Mesenteric fat pad (tissue), 1 donor: ENCODE data around the gene GLIS2. TPM values are rescaled to one million over a fixed set of nuclear protein-coding genes. Genes with fewer than 3 reads are reported as not detected.
"Not testable (repeated sequence)": the region's sequence is repeated elsewhere in the genome, so short reads cannot be mapped to it uniquely, and the experiment has no call there.

Source experiments
- DNase-seq: peaks from one replicate; pipeline ENCODE4 v3.0.0-alpha.2; 2020; ENCODE audit warnings: low spot score
- total RNA-seq: library from RNA; stranded (reverse); fragmentation: NEBNext Ultra II Directional; extraction: Animal tissue kit (Norgen Biotek cat#: 25700); gene quantifications from one replicate; pipeline ENCODE4 v1.2.1, GENCODE V29; 2021
- donor health status: DM: yes; HTN: yes; CAD: no.

The GLIS2 gene
- total RNA-seq, 1 donor from 2014 or later, result 14.2 TPM

DNA sequence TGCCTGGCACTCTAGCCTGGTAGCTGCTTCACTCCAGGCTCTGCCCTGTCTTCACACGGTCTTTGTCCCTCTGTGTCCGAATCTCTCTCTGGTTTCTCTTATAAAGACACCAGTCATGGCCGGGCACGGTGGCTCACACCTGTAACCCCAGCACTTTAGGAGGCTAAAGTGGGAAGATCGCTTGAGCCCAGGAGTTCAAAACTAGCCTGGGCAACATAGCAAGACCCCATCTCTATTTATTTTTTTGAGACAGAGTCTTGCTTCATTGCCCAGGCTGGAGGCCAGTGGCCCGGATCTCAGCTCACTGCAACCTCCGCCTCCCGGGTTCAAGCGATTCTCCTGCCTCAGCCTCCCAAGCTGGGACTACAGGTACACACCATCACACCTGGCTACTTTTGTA is 17.8 kb downstream of the GLIS2 start:
- not testable (repeated sequence) for DNase-seq

DNA sequence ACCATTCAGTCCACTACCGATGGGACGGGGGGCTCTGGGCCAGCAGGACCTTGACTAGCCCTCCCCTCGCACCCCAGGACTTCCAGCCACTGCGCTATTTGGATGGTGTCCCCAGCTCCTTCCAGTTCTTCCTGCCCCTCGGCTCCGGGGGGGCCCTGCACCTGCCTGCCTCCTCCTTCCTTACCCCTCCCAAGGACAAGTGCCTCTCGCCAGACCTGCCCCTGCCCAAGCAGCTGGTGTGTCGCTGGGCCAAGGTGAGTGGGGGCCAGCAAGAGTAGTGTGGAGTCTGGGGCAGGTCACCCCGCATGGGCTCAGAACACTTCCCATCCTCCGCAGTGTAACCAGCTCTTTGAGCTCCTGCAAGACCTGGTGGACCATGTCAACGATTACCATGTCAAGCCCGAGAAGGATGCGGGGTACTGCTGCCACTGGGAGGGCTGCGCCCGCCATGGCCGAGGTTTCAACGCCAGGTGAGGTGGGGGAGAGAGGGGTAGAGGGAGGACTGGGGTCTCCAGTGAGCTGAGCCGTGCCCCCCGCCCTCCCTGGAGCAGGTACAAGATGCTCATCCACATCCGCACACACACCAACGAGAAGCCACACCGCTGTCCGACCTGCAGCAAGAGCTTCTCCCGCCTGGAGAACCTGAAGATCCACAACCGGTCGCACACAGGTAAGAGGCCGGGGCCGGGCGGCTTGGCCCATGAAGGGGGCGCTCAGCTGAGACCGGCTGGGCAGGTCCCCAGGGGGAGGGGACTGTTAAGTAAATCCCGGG is 19.0 kb downstream of the GLIS2 start:
- no peak for DNase-seq

DNA sequence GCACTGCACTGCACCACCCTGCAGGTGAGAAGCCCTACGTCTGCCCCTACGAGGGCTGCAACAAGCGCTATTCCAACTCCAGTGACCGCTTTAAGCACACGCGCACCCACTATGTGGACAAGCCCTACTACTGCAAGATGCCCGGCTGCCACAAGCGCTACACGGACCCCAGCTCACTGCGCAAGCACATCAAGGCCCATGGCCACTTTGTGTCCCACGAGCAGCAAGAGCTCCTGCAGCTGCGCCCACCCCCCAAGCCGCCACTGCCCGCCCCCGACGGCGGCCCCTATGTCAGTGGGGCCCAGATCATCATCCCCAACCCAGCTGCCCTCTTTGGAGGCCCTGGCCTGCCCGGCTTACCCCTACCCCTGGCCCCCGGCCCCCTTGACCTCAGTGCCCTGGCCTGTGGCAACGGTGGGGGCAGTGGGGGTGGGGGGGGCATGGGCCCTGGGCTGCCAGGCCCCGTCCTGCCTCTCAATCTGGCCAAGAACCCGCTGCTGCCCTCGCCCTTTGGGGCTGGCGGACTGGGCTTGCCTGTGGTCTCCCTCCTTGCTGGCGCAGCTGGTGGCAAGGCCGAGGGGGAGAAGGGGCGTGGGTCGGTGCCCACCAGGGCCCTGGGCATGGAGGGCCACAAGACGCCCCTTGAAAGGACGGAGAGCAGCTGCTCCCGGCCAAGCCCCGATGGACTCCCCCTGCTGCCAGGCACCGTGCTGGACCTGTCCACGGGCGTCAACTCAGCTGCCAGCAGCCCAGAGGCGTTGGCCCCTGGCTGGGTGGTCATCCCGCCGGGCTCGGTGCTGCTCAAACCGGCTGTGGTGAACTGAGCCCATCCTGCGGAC is 21.1 kb downstream of the GLIS2 start:
- no peak for DNase-seq

DNA sequence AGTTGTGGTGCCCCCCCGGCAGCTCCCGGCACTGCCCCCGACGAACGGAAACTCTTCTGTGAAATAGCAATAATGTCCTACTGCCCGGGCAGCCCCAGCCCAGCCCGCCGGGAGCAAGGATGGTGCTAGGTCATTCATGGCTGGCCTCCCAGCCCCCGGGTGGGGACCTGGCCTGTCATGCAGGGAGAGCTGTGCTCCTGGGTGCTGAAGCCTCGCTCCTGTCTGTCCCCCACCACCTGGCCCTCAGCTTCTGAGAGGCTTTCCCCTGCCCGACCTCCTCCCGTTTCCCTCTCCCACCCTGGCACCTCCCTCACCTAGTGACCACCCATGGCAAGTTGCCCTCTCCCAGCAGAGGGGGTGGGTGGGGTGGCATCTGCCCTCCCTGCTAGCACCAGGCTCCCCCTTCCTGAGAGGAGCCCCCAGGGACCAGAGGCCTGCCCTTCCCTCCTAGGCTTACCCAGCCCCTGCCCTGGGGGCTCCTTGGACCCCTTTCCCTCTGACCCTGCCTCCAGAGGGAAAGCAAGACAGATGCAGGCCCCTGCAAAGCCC is 21.7 kb downstream of the GLIS2 start:
- no peak for DNase-seq

DNA sequence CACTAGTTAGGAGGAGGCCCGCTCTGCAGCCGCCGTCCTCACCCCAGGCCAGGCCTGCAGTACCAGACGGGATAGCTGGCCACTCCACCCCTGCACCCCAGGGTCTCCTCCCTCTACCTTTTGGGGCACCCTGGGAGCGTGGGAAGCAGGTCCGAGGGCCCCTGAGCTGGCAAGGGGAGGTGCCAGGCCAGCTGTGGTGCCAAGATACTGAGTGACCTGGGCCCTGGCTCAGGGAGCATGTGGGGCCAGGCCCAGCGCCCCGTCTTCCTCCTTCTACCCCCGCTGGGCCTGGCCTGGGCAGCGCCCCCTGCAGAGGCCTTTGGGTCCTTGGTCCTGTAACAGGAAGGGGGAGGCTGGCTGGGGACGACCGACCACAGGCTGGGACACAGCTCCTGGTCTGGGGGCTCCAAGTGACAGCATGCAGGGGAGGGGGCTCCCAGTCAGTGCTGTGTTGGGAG is 22.3 kb downstream of the GLIS2 start:
- no peak for DNase-seq

DNA sequence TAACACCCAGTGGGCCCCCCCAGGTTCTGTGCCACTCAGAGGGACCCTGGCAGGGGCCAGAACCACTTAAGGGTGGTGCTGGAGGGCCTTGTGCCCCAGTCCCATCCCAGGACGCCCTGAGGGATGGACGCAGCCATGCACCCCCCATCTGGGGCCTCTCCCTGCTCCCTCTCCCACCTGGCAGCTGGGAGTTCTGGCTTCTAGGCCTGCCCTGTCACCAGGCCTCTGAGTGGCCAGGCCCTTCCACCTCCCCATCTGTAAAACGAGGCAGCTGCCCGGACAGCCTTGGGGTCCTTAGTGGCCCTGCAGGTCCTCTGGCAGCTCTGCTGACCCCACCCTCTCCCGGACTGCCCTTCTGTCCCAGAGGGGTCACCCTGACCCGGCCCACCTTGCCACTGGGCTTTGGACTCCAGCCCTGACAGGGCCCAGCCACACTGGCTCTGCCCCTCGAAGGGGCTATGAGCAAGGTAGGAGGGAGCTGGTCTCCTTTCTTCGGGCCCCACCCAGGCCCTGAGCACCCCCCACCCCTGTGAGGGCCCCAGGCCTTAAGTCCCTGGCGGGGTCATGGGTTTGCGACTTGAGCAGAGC is 22.9 kb downstream of the GLIS2 start:
- DNase-seq, result no peak

DNA sequence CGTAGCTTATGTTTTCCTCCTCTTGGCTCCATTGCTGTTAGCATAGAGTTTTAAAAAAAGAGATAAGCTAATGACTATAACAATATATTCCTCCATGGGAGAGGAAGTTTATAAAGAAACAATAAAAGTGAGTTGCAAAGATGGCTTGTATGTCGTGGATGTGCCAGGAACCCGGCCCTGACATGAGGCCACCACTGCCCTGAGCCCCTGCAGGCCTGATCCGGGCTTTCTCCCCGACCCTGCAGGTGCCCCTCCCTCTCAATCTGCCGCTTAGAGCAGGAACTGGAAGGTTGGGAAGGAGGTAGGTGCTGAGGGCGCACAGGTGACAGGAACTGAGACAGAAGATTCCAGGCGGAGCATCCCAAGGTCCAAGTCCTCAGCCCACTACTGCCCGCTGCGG is 23.6 kb downstream of the GLIS2 start:
- no peak for DNase-seq

DNA sequence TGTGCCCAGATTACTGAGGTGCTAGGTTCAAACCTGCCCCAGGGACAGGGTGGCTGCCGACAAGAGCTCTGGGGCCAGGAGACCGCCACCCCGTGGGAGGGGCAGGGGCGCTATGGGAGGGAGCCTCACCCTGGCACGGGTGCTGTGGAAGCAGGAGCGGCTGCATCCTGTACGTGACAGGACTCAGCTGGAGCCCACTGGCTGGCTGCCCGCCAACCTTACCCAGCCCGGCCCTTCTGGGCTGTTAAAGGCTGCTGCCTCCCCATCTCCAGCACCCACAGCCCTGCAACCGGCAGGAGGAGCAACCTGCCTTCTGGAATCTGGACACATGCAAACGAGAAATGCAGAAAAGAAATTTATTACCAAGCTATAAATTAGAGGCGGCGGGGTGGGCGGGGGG is 24.0 kb downstream of the GLIS2 start:
- no peak for DNase-seq

DNA sequence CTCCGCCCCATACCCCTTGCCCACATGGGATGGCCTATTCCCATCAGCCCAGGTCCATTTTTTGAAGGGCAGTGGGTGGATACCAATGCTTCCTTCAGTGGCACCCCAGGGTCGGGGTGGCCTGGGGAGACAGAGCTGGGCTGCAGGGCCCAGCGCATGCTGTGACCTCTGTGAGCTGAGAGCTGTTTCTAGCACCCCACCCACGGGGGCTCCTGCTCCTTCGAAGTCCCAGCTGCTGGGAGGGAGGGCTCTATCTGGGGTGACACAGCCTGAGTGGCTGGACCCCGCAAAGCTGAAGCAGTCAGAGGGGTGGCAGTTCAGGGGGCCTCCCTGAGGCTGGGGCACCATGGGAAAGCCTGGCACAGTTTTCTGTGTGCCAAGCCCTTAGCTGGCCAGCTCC is 24.6 kb downstream of the GLIS2 start:
- DNase-seq, result no peak

DNA sequence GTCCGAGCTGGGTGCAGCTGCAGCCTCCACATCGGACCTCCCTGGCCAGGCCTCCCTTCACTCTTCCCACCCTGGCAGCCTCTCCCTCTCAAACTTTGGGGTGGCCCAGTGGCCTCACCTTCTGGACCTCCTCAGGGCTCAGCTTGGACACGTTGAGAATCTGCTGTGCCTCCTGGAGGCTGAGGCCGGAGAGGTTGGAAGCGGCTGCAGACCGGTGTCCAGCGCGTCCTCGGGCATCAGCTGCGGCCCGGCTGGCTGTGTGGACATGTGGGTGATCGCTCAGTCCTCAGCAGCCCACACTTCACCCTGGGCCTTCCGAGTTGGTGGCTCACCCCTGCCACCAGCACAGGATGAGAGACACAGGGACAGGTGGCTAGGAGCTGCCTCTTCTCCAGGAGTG is 25.4 kb downstream of the GLIS2 start:
- no peak for DNase-seq

DNA sequence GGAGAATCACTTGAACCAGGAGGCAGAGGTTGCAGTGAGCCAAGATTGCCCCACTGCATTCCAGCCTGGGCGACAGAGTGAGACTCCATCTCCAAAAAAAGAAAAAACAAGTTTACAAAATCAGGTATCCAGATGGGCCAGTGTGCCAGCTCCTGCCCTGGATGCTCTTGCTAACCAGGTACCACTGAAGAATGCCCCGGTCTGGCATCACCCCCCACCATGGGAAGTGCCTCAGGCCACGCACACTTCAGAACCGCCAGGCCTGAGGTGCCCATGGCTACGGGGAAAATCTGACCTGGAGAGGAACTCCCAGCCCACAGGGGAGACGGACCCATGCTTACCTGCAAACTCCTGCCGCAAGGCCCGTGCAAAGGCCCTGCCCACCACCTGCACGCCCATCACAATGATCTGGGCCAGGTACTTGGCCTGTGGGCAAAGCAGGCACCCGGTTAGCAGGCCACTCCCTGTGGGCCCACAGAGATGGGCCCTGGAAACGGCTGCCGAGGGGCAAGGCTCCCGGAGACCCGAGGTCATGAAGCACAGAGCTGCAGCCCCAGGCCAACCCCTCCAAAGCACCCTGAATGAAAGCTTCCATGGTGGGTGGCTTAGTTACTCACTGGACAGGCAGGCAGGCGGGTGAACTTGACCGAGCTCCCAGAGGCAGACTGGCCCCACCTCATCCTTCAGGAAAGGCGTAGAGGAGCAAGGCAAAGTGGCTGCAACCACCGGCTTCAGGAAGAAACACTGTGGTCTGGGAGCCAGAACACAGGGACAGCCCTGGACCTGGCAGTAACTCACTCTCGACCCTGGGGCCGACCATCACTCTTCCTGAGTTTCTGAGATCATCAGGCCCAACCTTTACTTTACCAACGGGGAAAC is 27.2 kb downstream of the GLIS2 start:
- no peak for DNase-seq

DNA sequence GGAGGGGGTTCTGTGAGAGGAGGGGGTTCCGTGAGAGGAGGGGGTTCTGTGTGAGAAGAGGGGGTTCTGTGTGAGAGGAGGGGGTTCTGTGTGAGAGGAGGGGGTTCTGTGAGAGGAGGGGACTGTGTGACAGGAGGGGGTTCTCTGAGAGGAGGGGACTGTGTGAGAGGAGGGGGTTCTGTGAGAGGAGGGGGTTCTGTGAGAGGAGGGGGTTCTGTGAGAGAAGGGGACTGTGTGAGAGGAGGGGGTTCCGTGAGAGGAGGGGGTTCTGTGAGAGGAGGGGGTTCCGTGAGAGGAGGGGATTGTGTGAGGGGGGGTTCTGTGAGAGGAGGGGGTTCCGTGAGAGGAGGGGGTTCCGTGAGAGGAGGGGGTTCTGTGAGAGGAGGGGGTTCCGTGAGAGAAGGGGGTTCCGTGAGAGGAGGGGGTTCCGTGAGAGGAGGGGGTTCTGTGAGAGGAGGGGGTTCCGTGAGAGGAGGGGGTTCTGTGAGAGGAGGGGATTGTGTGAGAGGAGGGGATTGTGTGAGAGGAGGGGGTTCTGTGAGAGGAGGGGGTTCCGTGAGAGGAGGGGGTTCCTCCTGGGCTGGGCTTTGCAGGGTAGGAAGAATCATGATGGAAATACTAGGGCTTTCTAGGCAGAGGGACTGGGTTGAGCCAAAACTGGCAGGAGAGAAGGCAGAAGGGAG is 28.6 kb downstream of the GLIS2 start:
- DNase-seq, result not testable (repeated sequence)

DNA sequence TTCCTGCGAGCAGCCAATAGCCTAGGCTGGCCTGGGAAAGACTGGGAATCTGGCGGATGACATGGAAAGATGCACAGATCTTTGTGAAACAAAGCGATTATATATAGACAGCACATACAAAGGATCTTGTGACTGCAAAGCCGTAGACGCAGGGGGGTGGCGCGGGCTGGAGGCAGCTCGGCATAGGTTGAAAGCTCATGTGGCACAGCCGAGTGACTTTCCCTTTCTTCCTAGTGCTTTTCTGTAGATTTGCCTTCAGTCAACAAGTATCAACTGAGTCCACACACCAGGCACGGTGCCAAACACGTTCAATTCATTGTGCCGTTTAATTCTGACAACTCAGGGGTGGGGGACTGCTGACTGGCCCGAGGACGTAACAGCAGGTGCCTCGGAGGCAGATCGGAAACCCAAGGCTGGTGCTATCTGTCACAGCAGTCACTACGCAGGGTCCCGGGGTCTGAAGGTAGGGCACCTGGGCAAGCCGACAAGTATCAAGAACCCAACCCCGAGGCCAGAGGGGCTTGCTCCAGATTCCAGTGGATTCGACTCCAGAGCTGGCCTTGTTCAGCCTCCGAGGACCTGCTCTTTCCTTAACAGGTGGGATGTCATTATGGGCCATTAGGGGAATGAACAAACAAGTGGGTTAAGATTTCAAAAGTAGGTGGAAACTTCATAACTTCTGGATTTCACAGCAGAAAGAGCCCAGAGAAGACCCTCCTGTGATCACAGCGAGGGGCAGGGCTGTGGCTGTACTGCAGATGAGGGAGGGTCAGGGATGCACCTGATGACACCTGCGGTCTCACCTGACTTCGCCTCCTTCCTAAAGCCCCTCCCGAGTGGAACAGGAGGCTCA is 29.3 kb downstream of the GLIS2 start:
- no peak for DNase-seq

DNA sequence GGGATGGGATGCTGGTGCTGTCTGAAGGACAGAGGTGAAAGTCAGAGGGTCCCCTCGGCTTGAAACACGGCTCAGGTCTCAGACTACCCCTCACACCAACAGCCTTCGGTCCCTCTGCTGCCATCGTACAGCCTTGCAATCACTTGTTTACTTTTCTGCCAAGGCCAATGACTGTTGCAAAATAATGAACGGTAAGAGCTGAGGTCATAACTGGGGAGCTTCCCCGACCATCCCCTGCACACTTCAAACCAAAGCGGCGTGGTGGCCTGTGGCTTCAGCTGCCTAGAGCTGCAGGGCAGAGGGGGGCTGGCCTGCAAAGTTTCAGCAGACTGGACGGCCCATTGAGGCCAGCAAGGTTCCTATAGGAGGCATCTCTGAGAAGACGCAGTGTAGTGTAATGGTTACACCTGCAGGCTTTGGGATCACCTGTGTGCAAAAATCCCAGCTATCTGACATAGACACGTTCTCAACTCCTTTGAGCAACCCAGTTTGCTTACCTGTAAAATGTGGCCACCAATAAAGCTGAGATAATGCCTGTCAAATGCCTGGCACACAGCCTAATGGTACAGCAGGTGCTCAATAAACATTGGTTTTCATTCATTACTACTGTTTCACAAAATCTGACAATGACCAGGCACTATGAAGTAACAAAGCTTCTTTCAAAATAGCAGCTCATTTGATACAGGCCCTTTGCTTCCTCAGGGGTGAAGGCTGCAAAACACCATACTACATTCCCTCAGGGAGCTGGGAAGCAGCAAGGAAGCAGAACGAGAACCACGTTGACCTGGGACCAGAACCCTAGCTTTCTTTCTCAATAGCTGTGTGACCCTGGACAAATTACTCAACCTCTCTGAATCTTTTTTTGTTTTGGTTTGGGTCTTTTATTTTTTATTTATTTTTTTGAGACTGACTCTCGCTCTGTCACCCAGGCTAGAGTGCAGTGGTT is 30.2 kb downstream of the GLIS2 start:
- DNase-seq, result no peak

DNA sequence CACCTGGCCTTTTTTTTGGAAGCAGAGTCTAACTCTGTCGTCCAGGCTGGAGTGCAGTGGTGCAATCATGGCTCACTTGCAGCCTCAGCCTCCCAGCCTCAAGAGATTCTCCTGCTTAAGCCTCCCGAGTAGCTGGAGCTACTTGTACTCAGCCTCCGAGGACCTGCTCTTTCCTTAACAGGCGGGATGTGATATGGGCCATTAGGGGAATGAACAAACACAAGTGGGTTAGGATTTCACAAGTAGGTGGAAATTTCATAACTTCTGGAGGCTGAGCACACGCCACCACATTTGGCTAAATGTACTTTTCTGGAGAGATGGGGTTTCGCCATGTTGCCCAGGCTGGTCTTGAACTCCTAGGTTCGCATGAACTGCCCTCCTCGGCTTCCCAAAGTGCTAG is 31.1 kb downstream of the GLIS2 start:
- no peak for DNase-seq

DNA sequence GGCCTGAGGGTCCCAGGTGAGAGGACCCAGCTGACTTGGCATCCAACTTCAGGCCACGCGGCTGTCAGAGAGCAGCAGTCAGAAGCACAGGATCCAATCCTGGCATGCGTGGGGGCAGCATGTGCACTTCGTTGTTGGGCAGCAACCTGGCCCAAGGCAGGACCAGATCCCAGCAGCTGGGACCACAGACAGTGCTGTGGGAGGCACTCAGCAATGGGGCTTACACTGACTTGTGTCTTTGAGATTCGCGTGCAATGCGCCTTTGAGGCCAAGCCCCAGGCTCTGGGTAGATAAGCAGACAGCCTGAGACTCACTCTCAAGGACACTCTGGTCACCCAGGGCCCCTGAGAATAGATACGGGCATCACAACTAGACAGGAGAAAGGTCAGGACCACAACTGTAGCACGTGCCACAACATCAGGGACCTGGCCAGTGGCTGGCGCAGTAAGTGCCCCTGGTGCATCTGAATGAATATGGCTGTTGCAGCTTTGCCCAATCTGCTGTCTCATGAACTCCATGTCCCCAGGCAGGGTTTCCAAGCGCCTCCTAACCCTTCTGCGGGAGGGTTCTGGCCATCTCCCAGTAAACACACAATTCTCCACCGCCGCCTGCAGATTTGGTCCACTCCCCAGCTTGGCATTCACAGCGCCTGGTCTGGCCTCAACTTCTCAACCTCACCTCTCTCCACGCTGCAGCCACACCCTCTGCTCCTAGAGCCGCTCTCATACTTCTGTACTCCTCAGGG is 32.1 kb downstream of the GLIS2 start:
- no peak for DNase-seq

DNA sequence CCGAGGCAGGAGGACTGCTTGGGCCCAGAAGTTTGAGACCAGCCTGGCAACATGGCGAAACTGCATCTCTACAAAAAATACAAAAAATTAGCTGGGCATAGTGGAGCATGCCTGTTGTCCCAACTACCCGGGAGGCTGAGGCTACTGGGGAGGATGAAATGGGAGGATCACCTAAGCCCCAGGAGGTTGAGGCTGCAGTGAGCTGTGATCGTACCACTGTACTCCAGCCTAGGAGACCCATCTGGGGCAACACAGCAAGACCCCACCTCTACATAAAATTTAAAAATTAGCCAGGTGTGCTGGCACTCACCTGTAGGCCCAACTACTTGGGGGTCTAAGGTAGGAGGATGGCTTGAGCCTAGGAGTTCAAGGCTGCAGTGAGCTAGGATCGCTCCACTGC is 33.5 kb downstream of the GLIS2 start:
- no peak for DNase-seq
